GM18499 (cell line): ENCODE measurements around the gene GPX8.

Experiments
- ATAC-seq: cut with Tn5 transposase; IDR thresholded peaks from one replicate; pipeline ENCODE4 v1.9.1; 2021; ENCODE audit warnings: moderate number of reproducible peaks; ENCODE audit not compliant: insufficient read depth, unreplicated experiment

Gene GPX8

DNA sequence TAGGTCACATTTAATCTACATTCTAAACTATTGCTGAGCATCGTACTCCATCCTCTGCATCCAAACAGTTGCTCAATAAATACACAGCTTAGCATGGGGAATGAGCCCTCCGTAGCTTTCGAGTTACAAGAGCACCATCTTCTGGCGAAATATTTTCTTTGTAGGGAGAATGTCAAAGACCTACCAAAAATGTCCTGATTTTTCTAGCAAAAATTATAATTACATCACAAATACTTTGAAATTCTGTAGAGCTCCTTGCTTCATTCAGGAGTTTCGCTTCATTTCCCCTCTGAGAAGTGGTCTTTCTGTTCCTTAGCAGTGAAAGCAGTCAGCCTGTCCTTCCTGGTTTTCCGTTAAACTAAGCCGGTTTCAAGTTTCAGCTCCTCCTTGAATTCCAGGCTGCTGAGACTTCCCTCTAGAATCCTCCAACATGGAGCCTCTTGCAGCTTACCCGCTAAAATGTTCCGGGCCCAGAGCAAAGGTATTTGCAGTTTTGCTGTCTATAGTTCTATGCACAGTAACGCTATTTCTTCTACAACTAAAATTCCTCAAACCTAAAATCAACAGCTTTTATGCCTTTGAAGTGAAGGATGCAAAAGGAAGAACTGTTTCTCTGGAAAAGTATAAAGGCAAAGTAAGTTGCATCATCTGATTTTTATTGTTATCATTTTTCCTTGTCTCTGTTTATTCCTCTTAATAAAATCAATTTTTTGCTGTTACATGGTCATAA lies at the start of gene GPX8:
Gene GPX8 (plus strand): TSS at position 409 of the 730 bp plus-strand sequence. CDS start 22 bp downstream, at position 431.
- ATAC-seq: no peak

DNA sequence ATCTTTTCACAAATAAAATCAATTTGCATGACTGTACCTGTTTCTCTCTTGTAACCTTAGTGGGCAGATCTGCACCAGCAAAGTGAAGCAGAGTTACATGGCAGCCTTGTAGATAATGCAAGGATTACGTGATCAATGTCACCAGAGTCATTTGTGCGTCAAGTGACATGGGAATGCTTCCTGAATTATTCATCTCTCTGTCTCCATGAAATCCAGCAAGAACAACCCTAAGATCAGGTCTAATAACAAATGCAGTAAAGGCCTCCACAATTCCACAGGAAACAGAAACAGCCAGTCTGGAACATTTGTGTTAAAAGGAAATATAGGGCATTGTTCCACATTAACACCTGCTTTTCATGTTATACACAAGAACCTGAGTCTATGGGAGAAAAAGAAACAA lies 49.8 kb upstream of the GPX8 start:
- no peak for ATAC-seq

DNA sequence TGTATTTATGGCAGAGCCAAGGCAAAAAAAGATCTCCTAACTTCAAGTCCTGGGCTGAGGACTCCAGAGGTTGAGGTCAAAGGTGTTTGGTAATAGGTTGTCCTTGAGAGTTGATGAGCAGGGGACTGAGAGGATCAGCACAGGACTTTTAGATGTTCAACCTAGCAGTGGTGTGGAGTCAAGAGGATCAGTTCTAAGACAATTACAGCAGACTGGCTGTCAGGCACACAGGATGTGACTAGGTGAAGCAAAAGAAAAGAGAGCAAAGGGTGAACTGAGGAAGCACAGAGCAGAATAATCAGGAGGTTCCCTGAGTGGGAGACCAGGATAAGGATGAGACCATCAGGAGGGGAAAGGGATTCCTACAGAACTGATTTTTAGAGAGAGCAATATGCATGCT lies 46.6 kb upstream of the GPX8 start:
- no peak for ATAC-seq

DNA sequence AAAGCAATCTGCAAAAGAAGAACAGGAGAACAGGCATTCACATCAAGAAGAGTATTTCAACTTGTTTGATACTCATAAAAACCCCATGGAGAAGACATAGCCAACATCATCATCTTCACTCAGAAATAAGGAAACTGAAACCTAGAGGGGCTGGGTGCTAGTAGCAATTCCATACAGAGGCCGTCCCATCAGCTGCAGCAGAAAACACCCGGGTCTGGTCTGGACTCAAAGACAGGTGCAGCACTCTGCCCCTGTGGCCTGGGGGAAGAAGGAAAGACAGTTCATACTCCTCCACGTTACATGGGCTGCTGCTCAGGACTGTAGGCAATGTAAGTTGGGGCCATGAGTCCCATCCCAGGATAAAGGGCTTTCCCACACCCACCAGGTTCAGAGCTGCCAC lies 45.9 kb upstream of the GPX8 start:
- ATAC-seq: no peak

DNA sequence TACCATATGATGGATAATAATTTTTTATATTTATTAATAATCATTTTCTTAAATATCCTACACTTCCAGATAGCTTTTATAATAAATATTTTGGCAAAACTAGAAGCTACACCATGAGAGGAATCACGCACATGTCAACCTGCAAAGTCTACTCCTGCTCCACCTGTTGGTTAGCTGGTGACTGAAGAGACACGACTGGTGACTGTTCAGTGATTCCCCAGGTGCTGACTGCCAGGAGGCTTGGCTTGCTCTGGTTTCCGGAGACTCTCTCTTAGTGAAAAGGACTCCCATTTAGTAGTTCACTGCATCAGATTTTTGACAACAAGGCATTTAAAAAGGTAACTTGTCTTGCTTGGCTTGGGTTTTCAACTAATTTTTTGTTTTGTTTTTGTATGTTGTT lies 36.6 kb upstream of the GPX8 start:
- ATAC-seq: no peak

DNA sequence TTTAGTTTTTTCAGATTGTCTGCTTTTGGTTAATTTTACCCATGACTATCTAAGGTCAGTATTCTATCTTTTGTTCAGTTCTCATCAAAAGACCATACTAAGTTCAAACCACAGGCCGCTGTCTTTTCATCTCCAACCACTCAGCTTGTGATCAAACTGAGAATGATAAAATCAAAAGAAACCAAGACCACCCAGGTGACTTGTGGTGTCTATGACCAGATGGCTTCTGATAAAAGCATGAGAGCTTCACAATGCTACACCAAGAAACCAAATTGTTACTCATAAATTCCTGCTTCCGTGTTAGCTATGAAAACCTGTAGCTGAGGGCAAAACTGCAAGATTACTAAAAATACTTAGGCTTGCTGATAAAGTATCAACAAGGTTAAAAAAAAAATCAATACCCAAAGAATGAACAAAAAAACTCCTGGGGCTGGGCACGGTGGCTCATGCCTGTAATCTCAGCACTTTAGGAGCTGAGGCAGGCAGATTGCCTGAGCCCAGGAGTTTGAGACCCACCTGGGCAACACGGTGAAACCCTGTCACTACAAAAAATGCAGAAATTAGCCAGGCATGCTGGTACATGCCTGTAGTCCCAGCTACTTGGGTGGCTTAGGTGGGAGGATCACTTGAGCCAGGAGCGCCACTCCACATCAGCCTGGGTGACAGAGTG lies 25.8 kb upstream of the GPX8 start:
- no peak for ATAC-seq

DNA sequence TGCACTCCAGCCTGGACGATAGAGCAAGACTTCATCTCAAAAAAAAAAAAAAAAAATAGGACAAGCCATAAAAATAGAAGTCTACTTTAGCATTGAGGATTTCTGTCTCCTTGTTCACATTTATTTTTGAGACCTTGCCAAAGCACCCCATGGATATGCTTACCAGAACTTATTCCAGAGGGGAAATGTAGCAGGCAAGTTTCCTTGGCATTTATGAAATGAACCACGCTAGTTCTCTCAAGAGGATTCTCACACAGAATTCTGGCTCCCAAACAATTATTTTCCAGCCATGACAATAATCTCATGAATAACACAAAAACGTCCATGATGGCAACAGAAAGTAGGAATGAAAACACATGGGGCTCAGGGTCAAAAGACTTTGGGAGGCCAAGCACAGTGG lies 23.4 kb upstream of the GPX8 start:
- no peak for ATAC-seq

DNA sequence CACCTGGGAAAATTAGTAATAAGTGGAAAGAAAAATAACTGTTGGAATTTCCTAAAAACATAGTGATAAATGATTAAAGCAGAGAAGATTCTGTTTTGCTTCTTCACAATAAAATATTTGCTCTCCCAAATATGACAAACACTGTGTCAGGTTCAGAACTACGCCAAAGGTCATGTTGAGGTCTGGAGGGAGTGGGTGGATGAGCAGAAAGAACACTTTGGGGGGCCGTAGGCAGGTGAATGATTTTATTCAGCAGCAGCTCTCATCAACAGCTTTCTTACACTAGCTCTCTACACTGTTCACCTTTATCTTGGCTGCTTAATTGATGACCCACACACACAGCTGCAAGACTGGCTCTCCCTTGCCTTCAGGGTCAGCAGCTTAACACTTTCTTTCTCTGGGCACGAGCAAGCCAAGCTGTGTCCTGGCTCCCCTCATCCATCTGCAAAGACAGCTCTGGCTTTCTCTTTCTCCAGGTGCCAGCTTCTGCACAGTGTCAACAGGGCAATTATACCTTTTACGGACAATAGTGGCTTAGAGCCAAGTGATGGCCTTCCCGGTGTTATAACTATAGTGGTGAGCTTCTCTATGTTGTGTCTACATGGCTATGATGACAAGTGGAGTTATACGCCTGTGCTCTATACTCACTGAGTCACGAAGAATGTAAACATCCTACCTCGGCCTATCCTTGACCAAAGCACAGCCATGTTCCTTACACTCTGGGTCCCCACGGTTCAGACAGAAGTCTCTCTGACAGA lies 18.9 kb upstream of the GPX8 start:
- no peak for ATAC-seq

DNA sequence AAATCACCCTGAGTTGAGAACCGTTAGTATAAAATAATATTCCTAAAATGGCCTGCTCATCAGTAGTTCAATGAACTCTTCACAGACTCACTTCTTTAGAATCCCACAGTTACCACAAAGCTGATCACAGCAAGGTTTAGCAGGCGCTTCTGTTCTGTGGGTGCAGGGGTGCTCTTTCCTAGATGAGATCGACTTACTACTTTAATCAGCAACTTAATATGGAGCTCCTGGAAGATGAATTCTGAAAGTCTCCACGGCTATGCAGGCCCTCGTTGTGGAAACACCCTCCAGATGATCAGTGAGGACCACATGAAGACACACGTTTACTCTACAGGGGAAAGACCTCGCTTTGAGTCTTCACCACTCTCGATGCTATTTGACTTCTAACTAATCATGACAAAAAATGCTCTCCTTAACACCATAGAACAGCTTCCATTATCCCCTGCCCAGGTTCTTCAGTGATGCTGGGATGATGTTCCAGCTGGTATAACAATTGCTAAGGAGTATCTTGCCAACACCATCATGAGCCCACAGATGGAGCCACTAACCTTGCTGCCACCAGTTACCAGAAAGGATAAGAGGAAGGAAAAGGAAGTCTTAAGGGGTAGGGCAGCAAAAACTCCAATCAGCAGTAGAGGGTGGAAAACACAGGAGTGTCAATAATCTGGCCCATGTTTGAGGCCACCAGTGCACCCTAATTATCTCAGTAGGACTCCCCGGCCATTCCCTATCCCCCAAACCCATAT lies 17.9 kb upstream of the GPX8 start:
- ATAC-seq: no peak

- no peak for ATAC-seq
Observed at GRCh38 chr5:55143624-55144023, 16.3 kb upstream of the GPX8 start.

- no peak for ATAC-seq
Observed at GRCh38 chr5:55146080-55146479, 13.9 kb upstream of the GPX8 start.

DNA sequence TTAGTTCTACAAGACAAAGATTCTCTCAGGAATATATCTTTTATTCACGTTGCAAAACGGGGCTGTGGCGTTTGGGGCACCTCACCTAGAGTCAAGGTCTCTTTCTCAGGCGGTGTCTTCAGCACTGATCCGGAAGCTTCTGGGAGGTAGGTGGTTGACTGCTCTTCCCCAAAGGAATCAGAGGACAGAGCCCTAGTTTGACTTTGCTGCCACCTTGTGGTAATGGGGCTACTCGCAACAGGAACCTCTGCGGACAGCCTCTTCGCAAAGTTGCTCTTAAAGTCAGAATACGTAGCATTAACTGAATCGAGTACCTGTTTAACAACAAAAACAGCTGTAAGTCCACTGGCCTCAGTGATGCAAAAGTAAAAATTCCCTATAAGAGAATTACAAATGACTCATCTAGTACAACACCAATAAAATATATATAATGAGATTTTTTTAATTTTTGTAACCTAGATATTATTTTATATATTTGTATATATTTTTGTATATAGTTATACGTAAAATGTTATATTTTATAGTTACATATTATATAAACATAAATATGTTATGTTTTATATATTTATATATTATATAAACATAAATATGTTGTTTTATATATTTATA lies 13.3 kb upstream of the GPX8 start:
- ATAC-seq: no peak

DNA sequence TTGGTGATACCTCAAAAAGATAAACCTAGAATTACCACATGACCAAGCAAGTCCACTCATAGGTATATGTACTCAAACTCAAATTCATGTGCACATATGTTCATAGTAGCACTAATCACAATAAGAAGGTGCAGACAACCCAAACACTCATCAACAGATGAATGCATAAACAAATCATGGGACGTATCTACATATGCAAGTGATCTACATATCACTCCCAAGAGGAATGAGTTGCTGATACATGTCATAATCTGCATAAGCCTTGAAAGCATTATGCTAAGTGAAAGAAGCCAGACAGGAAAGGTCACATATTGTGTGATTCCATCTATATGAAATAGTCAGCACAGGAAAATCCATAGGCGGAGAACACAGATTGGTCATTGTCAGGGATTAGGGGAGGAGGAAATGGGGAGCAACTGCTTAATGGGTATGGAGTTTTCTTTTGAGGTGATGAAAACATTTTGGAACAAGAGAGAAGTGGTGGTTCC lies 10.6 kb upstream of the GPX8 start:
- ATAC-seq: no peak

GRCh38 chr5:55151923-55152842 lies 7.8 kb upstream of the GPX8 start:
- ATAC-seq: no peak

GRCh38 chr5:55154873-55155272 lies 5.1 kb upstream of the GPX8 start:
- no peak for ATAC-seq

DNA sequence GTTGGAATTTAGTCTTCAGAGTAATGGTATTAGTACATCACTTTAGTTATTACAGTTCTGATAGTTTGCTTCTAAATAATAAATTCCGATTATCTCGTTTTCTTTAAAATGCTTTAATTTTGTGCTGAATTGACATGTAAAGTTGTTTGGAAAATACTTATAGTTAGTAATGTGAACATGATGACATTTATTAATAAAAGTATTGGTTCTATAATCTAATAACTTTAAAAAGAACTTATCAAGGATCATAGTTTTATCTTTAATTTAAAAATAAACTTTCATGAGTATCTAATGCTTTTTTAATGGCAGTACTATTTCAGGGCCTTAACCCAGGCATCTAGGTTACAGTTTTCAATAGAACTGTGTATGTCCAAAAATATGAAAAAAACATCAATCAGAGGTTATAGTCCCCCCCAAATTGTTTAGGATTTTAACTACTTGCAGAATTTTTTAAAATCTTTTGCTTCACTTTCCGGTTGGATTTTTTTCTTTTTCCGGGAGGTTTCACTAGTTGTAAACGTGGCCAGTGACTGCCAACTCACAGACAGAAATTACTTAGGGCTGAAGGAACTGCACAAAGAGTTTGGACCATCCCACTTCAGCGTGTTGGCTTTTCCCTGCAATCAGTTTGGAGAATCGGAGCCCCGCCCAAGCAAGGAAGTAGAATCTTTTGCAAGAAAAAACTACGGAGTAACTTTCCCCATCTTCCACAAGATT lies 680 bp downstream of the GPX8 start:
- ATAC-seq: no peak

DNA sequence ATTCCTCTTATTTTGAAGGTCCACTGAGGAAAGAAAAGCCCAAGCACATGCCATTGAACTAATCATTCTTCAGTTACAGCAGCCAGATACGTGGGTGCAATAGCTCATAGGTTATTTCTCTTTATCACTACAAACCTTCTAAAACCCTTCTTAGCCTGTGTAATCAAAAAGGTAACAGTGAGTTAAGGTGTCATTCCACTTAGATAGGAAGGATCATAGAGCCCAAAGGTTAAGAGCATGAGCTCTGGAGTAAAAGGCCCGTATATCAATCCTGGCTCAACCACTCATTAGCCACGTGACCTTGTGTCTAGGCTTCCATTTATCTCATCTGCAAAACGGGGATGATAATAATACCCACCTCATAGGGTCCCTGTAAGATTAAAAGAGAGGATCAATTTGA lies 2.7 kb downstream of the GPX8 start:
- no peak for ATAC-seq

DNA sequence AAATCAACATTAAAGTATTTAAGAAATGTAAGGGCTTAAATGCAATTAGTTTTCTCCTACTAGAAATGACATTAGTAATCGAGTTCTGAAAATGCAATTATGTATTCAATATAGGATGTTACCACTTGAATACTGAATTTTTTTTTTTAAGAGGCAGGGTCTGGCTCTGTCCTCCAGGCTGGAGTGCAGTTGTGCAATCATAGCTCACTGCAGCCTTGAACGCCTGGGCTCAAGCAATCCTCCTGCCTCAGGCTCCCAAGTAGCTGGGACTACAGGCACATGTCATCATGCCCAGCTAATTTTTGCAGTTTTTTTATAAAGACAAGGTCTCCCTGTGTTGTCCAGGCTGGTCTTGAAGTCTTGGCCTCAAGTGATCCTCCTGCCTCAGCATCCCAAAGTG lies 11.5 kb downstream of the GPX8 start:
- no peak for ATAC-seq
